B cell (primary cell): ENCODE data around the gene TAGLN3. TPM values are rescaled to one million over a fixed set of nuclear protein-coding genes. Genes with fewer than 3 reads are reported as not detected.

Experiments
- ATAC-seq: fragments of 200-7000 bp; cut with Tn5 transposase; one replicate; pipeline ENCODE4 v1.10.0; 2021; ENCODE audit warnings: low read depth, mild to moderate bottlenecking, moderate number of reproducible peaks, moderate library complexity
- CTCF ChIA-PET: fragments of 350-600 bp; sonication (Branson Sonifier 250); formaldehyde crosslinking; loops from one replicate; lab custom pipeline; 2021; ENCODE audit warnings: antibody characterized with exemption, inconsistent platforms; lab: Charles Lee
- POLR2A ChIA-PET: fragments of 350-600 bp; sonication (Branson Sonifier 250); formaldehyde crosslinking; loops from one replicate; lab custom pipeline; 2021; ENCODE audit warnings: antibody characterized with exemption; lab: Charles Lee
- DNase-seq: peaks from one replicate; pipeline ENCODE4 v3.0.0; 2013
- H2AFZ ChIP-seq: 2 replicates; pipeline ENCODE4 v1.6.1; 2012; ENCODE audit warnings: mild to moderate bottlenecking, low read depth, low read length; ENCODE audit not compliant: insufficient read depth, poor library complexity, severe bottlenecking
- H3K27ac ChIP-seq, 2 donors: 1 replicate in 1 of 2; 2 replicates in 1 of 2; pipeline ENCODE4 v1.5.1; 2012 to 2013; ENCODE audit warnings: low read length in 2 of 2, mild to moderate bottlenecking in 2 of 2, moderate library complexity in 1 of 2
- H3K27me3 ChIP-seq, 4 experiments: fragments of 200-600 bp in 1 of 4; sonication (generic) in 1 of 4; replicated peaks in 1 of 4; 1 replicate in 2 of 4; 2 replicates in 2 of 4; pipeline versions ENCODE4 v1.6.1 to v1.7.0; 2013 to 2016; ENCODE audit warnings: low read length in 3 of 4, mild to moderate bottlenecking in 2 of 4, mixed read lengths in 1 of 4, moderate library complexity in 1 of 4; ENCODE audit not compliant: insufficient read depth in 4 of 4, control insufficient read depth in 3 of 4; ENCODE audit errors: control extremely low read depth in 1 of 4
- H3K36me3 ChIP-seq, 2 experiments: replicated peaks in 1 of 2; 1 replicate in 1 of 2; 2 replicates in 1 of 2; pipeline versions ENCODE4 v1.6.1 to v1.7.1; 2013; ENCODE audit warnings: low read length in 1 of 2; ENCODE audit not compliant: insufficient read depth in 2 of 2, control insufficient read depth in 1 of 2; ENCODE audit errors: control extremely low read depth in 1 of 2, extremely low read depth in 1 of 2
- H3K4me1 ChIP-seq, 2 donors: fragments of 200-600 bp in 1 of 2; sonication (generic) in 1 of 2; 1 replicate in 1 of 2; 2 replicates in 1 of 2; pipeline versions ENCODE4 v1.5.1 to v1.6.1; 2013 to 2017; ENCODE audit warnings: low read length in 2 of 2; ENCODE audit not compliant: control insufficient read depth in 2 of 2, insufficient read depth in 2 of 2
- H3K4me2 ChIP-seq: replicated peaks from 2 replicates; pipeline ENCODE3; 2012; ENCODE audit warnings: mild to moderate bottlenecking, low read depth, low read length; ENCODE audit not compliant: poor library complexity, severe bottlenecking
- H3K4me3 ChIP-seq, 5 experiments: fragments of 200-600 bp in 1 of 5; sonication (generic) in 1 of 5; 1 replicate in 3 of 5; 2 replicates in 2 of 5; pipeline versions ENCODE4 v1.5.1 to v1.7.0; 2011 to 2016; ENCODE audit warnings: low read length in 4 of 5, mild to moderate bottlenecking in 4 of 5, low read depth in 2 of 5, control low read depth in 1 of 5, moderate library complexity in 1 of 5; ENCODE audit not compliant: insufficient read depth in 1 of 5; ENCODE audit errors: control extremely low read depth in 1 of 5, extremely low read depth in 1 of 5
- H3K79me2 ChIP-seq: fragments of 200-600 bp; sonication (generic); one replicate; pipeline ENCODE4 v1.6.0; 2016; ENCODE audit warnings: low read length; ENCODE audit not compliant: control insufficient read depth, insufficient read depth
- H3K9ac ChIP-seq: fragments of 200-600 bp; sonication (generic); 2 replicates; pipeline ENCODE4 v1.6.1; 2017; ENCODE audit warnings: mild to moderate bottlenecking, low read length, moderate library complexity
- H3K9me3 ChIP-seq, 3 donors: one replicate each; pipeline versions ENCODE4 v1.6.1 to v1.7.1; 2013; ENCODE audit warnings: low read length in 2 of 3; ENCODE audit not compliant: control insufficient read depth in 2 of 3, insufficient read depth in 1 of 3; ENCODE audit errors: control extremely low read depth in 1 of 3
- H4K20me1 ChIP-seq: 2 replicates; pipeline ENCODE4 v1.6.0; 2012; ENCODE audit warnings: mild to moderate bottlenecking, low read length; ENCODE audit not compliant: insufficient read depth, control insufficient read depth, poor library complexity, severe bottlenecking
- H3K27ac Mint-ChIP-seq: one replicate; pipeline ENCODE4 v1.8.0; 2021; ENCODE audit warnings: mixed read lengths
- H3K27me3 Mint-ChIP-seq: one replicate; pipeline ENCODE4 v1.8.0; 2021; ENCODE audit warnings: mixed read lengths
- H3K4me1 Mint-ChIP-seq: one replicate; pipeline ENCODE4 v1.8.0; 2021; ENCODE audit warnings: mixed read lengths
- H3K4me3 Mint-ChIP-seq: one replicate; pipeline ENCODE4 v1.8.0; 2021; ENCODE audit warnings: mixed read lengths
- H3K9me3 Mint-ChIP-seq: one replicate; pipeline ENCODE4 v1.8.0; 2022; ENCODE audit warnings: mixed read lengths; ENCODE audit not compliant: insufficient read depth
- EZH2 ChIP-seq: IDR thresholded peaks from 2 replicates; pipeline ENCODE4 v1.6.1; 2012; ENCODE audit warnings: borderline replicate concordance, low read depth, mild to moderate bottlenecking, moderate library complexity, low read length; ENCODE audit not compliant: insufficient read depth, poor library complexity, severe bottlenecking
- WGBS: methylation state at CpG from one replicate; pipeline ENCODE4 v1.1.5; 2013; ENCODE audit warnings: missing lambda C conversion rate; ENCODE audit not compliant: insufficient coverage; 5-methylcytosine and 5-hydroxymethylcytosine counted together
- intact Hi-C: fragments of 100-400 bp; cut with micrococcal nuclease; formaldehyde crosslinking; loops from one replicate; pipeline ENCODE4 v1.10.0; 2022
- polyA plus RNA-seq: library from polyadenylated mRNA; depleted of rRNA; stranded (reverse); fragments of >200 nt; gene quantifications from 2 replicates; pipeline ENCODE4 v1.2.3, GENCODE V29; 2012
- total RNA-seq, 2 donors: library from RNA; stranded (reverse); fragments of 120-200 nt in 1 of 2; gene quantifications; 1 replicate in 1 of 2; 2 replicates in 1 of 2; pipeline versions ENCODE4 v1.2.3 to v1.2.4, GENCODE V29; 2013 to 2022
- TF ChIP-seq, protein P1 (sequence below): fragments of 200-600 bp; IDR thresholded peaks from one replicate; pipeline ENCODE4 v1.8.0; 2022; ENCODE audit warnings: antibody characterized with exemption, mild to moderate bottlenecking

The TAGLN3 gene
- total and polyA plus RNA-seq, 2 donors (not counting 1 experiment from before 2014, with no cell fraction given): not detected

DNA sequence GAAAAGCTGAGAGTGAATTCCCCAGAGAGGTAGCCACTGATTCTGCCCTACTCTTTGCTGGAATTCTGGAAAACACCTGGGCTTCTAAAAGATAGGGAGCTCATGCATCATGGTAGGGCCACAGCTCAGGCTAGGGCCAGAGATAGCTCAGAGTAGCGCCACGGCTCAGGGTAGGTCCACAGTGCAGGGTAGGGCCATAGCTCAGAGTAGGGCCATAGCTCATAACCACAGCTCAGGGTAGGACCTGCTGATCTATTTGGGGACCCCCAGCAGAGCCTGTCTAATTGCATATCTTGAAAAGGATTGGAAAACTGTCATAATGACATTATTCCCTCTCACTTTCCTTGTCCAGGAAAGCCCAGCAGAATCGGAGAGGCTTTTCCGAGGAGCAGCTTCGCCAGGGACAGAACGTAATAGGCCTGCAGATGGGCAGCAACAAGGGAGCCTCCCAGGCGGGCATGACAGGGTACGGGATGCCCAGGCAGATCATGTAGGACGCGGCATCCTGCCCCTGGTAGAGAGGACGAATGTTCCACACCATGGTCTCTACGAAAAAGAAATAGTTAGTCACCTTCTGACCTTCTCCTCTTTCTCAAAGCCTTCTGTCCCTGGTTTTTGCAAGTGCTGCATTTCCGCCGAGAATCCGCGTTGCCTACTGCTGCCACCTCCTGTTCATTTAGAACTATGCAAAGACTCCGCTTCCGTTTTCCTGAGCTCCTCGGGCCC, 14.5 kb downstream of the TAGLN3 start:
- peak overlapping the region; percentile 26 for H3K4me2 ChIP-seq

DNA sequence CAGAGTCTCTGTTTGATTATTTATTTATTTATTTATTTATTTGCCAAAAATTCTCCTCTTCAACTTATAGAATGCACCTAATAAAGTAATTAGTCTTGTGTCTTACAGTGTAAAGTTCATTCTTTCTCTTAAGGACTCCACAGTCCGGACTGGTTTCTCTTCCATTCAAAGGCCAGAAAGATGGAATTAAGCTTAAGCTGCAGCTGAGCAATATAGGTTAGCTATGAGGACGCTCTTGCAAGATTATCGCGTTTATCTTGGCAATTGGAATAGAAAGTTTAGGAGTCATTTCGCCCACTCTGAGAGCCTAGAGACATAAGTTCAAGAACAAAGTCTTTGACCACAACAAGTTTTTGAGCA, 15.0 kb downstream of the TAGLN3 start:
- Histone ChIP-seq H3K4me1 (peaks cover 0 to 3% of the 10 kb centered on the region in 2 donors), H3K79me2 (no peaks in the 10 kb centered on the region), H3K4me3 (no peak overlapping the region), H3K9me3 (no peaks in the 10 kb centered on the region), H3K27ac (no peak overlapping the region), H4K20me1 (no peaks in the 10 kb centered on the region), H3K9ac (no peak overlapping the region), H2AFZ (peak overlapping the region; percentile 53), H3K4me2 (no peak overlapping the region), H3K36me3 (no peaks in the 10 kb centered on the region), H3K27me3 (no peaks in the 10 kb centered on the region)
- intact Hi-C loops: loop anchor here (1.0 kb wide), 2 partner anchors 24 to 296 kb away; no protein-coding TSS in a partner anchor
- H3K27me3 Mint-ChIP-seq: no peaks in the 10 kb centered on the region
- DNase-seq (no peak), ATAC-seq (peak; percentile 24)
- TF ChIP-seq EZH2: no peak
- TF ChIP-seq, protein P1, sequence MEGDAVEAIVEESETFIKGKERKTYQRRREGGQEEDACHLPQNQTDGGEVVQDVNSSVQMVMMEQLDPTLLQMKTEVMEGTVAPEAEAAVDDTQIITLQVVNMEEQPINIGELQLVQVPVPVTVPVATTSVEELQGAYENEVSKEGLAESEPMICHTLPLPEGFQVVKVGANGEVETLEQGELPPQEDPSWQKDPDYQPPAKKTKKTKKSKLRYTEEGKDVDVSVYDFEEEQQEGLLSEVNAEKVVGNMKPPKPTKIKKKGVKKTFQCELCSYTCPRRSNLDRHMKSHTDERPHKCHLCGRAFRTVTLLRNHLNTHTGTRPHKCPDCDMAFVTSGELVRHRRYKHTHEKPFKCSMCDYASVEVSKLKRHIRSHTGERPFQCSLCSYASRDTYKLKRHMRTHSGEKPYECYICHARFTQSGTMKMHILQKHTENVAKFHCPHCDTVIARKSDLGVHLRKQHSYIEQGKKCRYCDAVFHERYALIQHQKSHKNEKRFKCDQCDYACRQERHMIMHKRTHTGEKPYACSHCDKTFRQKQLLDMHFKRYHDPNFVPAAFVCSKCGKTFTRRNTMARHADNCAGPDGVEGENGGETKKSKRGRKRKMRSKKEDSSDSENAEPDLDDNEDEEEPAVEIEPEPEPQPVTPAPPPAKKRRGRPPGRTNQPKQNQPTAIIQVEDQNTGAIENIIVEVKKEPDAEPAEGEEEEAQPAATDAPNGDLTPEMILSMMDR: peak; percentile 51
- 81% methylated on average over 5 of the region's 5 CpGs for WGBS
- POLR2A ChIA-PET: no interaction called here
- H3K9me3 Mint-ChIP-seq: no peaks in the 10 kb centered on the region
- no peak overlapping the region for H3K27ac Mint-ChIP-seq
- peaks cover 9% of the 10 kb centered on the region for H3K4me1 Mint-ChIP-seq
- no peak overlapping the region for H3K4me3 Mint-ChIP-seq
- CTCF ChIA-PET: interaction anchor here (0.6 to 6.2 kb wide), 34 partner anchors 9 to 466 kb away, joined by 3 to 117 read pairs (median 4); partner anchors contain the start of genes ABHD10 and TAGLN3

More for the DNA sequence above, 14.5 kb downstream of the TAGLN3 start:
- ChIA-PET POLR2A (no interaction called here), CTCF (interaction anchor here (0.6 to 6.2 kb wide), 40 partner anchors 8 to 465 kb away, joined by 3 to 117 read pairs (median 4); partner anchors contain the start of genes ABHD10, TAGLN3 and TMPRSS7)
- no peaks in the 10 kb centered on the region for H3K27me3 ChIP-seq
- no peaks in the 10 kb centered on the region for H3K36me3 ChIP-seq
- peak overlapping the region; percentile 53 for H2AFZ ChIP-seq
- H3K9me3 Mint-ChIP-seq: no peaks in the 10 kb centered on the region
- ATAC-seq (peak; percentile 77), DNase-seq (peak; percentile 66)
- no peak overlapping the region for H3K27ac ChIP-seq
- H3K4me3 Mint-ChIP-seq: no peak overlapping the region
- H3K27ac Mint-ChIP-seq: no peak overlapping the region
- peaks cover 9% of the 10 kb centered on the region for H3K4me1 Mint-ChIP-seq
- H4K20me1 ChIP-seq: no peaks in the 10 kb centered on the region
- no peaks in the 10 kb centered on the region for H3K9me3 ChIP-seq
- H3K4me3 ChIP-seq: no peak overlapping the region
- peaks cover 0 to 3% of the 10 kb centered on the region in 2 donors for H3K4me1 ChIP-seq
- no peak for TF ChIP-seq EZH2
- TF ChIP-seq, protein P1: peak; percentile 81
- no peaks in the 10 kb centered on the region for H3K27me3 Mint-ChIP-seq
- no peaks in the 10 kb centered on the region for H3K79me2 ChIP-seq
- intact Hi-C loops: loop anchor here (1.0 kb wide), 2 partner anchors 24 to 296 kb away; no protein-coding TSS in a partner anchor
- H3K9ac ChIP-seq: no peak overlapping the region
- 53% methylated on average over 15 of the region's 19 CpGs for WGBS
